Measurements from ENCODE around the gene CEP72. TPM values are rescaled to one million over a fixed set of nuclear protein-coding genes. Genes with fewer than 3 reads are reported as not detected.
A peak's percentile ranks its signal among the peaks of the same experiment; 100 is the strongest.
"Not testable (repeated sequence)": the region's sequence is repeated elsewhere in the genome, so short reads cannot be mapped to it uniquely, and the experiment has no call there.

CEP72 gene
- 26.7 TPM for total RNA-seq

DNA sequence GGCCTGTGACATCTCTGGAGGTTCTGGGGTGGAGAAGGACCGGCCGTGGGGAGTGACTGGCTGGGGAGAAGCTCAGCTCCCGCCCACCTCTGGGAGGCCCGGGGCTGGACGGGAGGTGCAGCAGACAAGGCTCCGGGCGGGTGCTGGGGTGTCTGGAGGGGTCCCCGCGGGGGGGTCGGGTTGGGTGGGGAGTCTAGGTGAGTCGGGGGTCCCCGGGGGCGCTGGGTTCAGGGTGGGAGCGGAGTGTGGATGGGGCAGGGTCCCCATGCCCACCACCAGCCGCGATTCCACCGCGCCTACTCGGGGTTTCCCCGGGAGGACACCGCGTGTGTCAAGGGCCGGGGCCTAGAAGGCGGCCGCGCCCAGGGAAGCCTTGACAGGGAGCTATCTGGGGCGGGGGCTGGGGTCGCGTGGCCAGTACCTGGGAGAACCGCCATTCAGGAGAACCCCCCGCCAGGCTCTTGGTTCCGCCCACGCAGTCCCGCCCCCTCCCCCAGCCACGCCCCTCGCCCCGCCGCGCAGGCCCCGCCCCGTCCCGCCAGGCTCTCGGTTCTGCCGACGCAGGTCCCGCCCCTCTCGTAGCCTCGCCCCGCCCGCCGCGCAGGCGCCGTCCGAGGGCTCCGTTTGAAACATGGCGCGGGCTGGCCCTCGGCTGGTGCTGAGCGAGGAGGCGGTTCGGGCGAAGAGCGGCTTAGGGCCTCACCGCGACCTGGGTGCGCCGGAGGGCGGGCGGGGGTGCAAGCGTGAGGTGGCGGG, at the start of gene CEP72:
Gene CEP72, plus strand, starts transcription at position 610 of the 756 bp plus-strand sequence. Its CDS starts 22 bp downstream, at position 632.
- DNase-seq (ENCODE audit: low spot score) = peak; percentile 91

DNA sequence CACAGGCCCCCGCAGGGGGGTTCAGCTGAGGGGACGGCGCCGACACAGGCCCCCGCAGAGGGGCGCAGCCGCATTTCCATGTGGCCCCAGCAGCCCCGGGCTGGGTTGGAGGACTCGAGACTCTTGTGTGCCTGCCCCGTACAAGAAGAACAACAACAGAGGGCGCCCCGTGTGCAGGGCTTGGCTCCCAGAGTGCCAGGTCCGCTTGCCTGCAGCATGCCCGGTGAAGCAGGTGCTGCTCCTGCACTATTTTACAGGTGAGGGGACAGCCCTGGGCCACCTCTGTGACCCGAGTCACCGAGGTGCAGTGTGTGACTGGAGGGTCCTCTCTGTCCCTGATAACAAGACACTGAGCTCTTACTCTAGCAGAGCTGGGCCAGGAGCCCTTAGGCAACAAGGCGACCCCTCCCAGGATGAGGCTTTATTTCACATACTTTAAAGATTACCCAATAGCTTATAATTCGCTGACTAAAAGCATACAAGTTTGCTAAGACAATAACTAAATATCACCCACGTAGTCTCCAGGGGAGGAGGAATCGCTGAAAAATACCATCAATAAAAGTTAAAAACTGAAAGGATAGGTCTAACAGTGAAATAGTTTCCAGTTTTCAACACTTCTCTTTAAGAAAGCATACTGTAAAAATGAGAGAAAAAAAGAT, 46.2 kb upstream of the CEP72 start:
- peak; percentile 49 for DNase-seq (ENCODE audit: low spot score)

DNA sequence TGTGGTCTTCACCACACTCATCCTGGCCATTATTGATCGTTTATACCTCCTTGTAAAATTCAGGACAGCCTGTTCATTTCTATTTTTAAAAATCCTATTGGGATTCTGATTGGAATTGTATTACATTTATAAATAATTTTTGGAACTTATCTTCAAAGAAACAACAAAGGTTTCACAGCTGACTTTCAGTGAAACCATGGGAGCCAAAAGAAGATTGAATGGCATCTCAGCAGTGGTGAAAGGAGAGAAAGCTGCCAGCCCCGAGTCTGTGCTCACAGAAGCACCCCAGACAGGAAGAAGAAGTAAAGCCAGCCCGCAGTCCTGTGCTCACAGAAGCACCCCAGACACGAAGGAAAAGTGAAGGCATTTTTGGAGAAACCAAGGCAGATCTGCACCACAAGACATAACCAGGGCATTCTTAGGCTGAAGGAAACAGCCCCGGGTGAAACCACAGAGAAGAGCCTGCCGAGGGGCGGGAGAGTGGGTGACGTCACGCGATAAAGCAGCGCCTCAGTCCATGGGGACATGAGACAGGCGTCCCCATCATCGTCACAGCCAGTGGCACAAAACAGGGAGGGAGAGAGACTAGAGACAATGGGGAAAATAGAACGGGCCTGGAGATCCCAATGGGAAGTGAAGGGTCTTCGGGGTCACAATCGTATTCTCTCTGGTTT, 45.4 kb upstream of the CEP72 start:
- peak; percentile 8 for DNase-seq (ENCODE audit: low spot score)

- DNase-seq (ENCODE audit: low spot score) = peak; percentile 9
Observed at GRCh38 chr5:567664-568060, 44.5 kb upstream of the CEP72 start.

GRCh38 chr5:568061-568781, 43.9 kb upstream of the CEP72 start:
- peak; percentile 6 for DNase-seq (ENCODE audit: low spot score)

DNA sequence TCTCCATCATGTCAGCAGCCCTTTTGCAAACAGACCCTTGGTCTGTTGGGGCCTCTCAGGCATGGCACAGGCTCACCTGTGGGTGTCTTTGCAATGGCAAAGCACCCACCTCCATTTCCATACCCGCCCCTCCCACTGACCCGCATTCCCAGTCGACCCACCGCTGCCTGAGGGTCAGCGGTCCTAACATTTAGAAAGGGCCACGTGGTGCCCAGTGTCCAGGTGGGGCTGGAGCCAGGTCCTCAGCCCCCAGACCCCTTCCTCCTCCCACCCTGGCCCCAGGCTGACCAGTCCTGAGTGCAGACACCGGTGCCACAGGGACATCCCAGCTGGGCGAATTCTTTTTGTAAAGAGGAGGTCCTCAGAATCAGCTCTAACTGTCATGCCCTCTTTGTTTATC, 43.3 kb upstream of the CEP72 start:
- peak; percentile 8 for DNase-seq (ENCODE audit: low spot score)

DNA sequence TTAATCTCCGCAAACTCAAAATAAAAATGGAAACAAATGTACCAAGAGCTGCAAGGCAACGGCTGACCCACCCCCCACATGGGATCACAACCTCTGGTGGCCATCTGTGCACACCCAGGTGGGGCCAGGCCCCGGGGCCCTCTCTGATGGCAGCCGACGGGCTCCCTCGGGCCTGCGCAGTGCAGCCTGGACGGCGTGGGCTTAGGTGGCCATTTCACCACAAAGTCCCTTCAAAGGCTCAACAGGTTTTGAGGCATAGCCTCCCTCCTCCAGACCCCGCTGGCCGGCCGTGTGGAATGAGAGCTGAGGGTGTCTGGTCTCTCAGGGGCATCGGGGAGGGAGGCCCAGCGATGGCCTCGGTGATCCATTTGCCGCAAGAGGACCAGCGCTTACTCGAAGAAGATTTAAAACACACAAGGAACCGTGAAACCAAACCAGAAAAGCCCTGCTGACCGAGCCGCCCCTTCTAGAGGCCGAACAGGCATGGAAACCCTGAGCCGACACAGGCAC, 42.7 kb upstream of the CEP72 start:
- DNase-seq (ENCODE audit: low spot score) = peak; percentile 7

GRCh38 chr5:569868-570361, 42.2 kb upstream of the CEP72 start:
- peak; percentile 5 for DNase-seq (ENCODE audit: low spot score)

DNA sequence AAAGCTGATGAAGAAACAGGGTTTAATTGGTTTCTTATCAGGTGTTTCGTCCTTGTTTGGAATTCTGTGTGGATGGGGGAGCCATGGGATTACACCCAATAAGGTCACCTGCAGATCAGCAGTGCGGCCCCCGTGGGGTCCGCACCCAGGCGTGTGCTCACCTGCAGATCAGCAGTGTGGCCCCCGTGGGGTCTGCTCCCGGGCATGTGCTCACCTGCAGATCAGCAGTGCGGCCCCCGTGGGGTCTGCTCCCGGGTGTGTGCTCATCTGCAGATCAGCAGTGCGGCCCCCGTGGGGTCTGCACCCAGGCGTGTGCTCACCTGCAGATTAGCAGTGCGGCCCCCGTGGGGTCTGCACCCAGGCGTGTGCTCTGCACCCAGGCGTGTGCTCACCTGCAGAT, 41.7 kb upstream of the CEP72 start:
- DNase-seq (ENCODE audit: low spot score) = no peak

DNA sequence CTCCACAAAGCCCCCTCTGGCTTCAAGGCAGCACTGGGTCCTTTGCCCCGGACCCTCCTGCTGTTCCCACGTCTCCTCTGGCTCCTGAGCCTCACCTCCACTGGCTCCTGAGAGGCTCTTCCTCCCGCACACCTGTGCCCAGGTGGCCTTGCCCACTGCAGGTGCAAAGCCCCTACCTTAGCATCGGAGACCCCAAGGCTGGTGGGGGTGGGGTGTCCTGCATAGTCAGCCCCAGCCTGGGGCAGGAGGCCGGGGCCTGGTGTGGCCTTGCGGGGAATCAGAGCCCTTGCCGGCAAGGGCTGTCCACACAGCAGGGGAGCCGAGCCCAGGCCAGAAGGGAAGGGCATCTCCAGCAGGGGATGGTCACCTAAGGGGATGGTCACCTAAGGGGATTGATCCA, 41.3 kb upstream of the CEP72 start:
- DNase-seq (ENCODE audit: low spot score) = no peak

DNA sequence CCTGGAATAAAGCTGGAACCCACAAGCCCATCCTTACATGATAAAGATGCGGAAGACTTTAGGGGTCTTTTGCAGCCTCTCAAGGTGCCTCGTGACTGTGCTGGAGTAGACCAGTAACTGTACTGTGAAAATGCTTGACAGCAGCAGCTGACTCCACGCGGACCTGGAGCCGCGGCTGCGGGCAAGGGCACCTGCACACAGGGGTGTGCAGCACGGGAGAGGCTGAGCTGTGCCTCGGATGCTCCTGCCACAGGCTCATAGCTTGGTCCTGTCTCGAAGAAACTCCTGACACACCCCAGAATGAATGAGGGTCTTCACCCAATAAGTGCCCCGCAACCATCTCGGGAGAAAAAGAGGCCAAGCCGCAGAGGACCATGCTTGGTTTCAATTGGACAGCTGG, 40.3 kb upstream of the CEP72 start:
- DNase-seq (ENCODE audit: low spot score) = no peak

GRCh38 chr5:572398-573019, 39.6 kb upstream of the CEP72 start:
- no peak for DNase-seq (ENCODE audit: low spot score)

GRCh38 chr5:573206-573605, 38.9 kb upstream of the CEP72 start:
- DNase-seq (ENCODE audit: low spot score) = no peak

DNA sequence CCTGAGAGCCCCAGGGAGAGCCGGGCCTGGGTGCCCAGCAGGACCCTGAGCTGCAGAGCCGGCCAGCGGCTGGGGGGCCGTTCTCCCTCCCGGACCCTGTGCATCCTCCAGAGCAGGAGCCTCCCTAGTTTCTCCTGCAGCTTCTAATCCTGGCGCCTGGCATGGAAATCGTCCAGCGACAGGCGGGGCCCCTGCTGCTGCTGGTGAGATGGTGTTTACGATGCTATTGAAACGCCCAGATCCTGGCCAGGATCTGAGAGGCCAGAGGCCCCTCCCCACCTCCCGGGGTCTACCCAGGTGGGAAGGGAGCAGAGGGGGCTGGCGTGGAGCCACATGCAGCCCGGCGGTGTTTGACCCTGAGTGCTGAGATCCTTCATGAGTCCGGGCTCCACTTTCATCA, 38.2 kb upstream of the CEP72 start:
- DNase-seq (ENCODE audit: low spot score) = no peak

DNA sequence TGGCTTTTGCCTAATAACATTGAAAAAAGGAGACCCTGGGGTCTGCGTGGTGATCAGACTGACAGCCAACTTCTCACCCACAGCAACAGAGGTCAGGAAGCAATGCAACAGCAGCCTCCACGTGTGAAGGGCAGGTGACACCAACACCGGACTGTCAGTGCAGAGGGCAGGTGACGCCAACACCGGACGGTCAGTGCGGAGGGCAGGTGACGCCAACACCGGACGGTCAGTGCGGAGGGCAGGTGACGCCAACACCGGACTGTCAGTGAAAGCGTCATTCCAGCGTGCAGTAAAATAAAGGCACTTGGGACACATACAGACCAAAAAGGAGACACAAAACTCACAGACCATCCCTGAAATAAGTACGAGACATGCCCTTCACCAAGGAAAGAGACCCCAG, 37.2 kb upstream of the CEP72 start:
- DNase-seq (ENCODE audit: low spot score) = no peak

DNA sequence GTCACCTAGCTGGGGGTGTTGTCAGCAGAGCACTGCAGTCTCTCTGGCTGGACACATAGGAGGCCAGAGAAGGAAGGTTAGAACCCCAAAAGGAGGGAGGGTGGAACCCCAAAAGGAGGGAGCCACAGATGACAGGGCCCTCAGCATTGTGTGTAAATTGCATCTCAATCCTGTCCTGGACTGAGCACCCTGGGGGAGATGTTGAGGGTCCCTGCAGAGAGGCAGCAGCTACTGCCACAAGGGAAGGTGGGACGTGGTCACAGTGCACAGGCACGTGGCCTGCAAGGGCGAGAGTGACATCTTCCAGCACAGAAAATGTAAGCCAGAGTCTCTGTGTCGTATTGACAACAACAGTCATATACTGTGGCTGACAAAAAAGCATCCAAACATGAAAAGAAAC, 36.5 kb upstream of the CEP72 start:
- DNase-seq (ENCODE audit: low spot score) = no peak

- DNase-seq (ENCODE audit: low spot score) = not testable (repeated sequence)
Observed at GRCh38 chr5:577214-577613, 34.9 kb upstream of the CEP72 start.

- DNase-seq (ENCODE audit: low spot score) = no peak
Observed at GRCh38 chr5:577800-578199, 34.3 kb upstream of the CEP72 start.

DNA sequence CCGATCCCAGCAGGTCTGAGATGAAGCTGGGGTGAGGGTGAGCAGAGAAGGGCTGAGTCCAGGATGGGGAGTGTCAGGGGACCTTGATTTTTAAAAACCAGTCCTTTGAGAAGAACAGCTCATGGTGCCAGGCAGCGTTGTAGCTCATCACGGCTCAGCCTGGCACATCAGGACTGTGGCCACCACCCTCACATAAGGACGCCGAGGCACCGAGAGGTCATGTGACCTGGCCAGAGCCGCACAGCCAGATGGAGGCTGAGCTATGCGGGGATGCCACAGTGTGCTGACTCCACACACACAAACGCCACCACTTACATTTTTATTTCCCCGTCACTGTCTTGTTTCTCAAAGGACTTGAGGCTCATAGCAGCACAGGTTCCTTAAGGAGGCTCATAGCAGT, 32.9 kb upstream of the CEP72 start:
- DNase-seq (ENCODE audit: low spot score) = no peak

GRCh38 chr5:579746-580366, 32.3 kb upstream of the CEP72 start:
- no peak for DNase-seq (ENCODE audit: low spot score)

DNA sequence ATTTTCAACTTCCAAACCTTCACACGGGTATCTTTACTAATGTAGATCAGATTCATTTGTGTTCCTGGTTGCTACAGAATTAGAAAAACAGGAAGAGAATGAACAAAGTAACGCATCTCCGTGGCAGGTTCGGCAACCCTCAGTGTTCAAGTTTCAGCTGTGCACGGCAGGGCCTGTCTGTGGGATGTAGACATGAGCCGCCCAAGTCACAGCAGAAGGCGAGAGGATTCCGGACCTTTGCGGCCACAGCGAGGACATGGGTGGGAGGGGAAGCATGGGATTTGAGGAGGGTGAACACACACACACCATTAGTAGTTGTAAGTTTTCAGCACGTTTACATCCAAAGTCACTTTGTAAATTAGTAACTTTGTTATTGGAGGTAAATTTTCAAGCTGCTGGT, 31.7 kb upstream of the CEP72 start:
- DNase-seq (ENCODE audit: low spot score) = no peak

Measured in mucosa of gallbladder (tissue), 1 donor.